HL-60/S4 treated with retinoic acid at 250 ng/mL for 4 days and 3 days (cell line): Measurements from ENCODE around the gene RAE1.
"Not testable (repeated sequence)": the region's sequence is repeated elsewhere in the genome, so short reads cannot be mapped to it uniquely, and the experiment has no call there.

Experiments
- in situ Hi-C: fragments of 300-500 bp; cut with MboI; formaldehyde crosslinking; loops from 2 replicates; pipeline ENCODE4 v1.7.0; 2022; ENCODE audit warnings: low sequenced_read_pairs

RAE1 gene

GRCh38 chr20:57411406-57412283 lies 60.6 kb downstream of the RAE1 start:
- in situ Hi-C loops, result no loop called here

DNA sequence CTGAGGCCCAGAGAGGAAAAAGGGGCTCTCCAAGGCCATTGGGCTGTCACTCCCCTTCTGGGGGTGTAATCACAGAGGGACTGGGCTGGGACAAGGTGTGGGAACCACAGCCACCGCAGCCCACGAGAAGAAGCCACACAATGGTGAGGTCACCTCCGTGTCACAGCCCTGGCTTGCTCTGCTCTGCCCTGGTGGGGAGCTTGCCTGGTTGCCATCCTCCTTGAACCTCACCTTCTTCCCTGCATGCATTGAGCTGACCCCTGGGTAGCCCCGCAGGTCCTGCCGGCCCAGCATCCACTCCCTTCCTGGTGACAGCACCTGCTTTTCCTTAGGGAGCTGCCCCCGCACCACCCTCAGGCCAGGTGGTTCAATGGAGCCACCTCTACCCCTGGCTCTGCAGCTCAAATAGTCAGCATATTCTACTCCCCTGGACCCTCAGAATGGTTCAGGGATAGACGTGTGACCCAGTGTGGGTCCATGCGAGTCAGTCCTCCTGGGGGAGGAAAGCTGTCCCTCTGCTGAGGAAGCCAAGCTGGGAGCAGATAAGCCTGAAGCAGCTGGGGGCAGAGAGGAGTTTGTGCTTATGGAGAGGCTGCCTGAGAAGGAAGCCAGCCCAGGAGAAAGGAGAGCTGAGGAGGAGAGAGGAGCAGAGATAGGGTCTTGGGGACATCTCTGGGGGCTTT lies 61.4 kb downstream of the RAE1 start:
- in situ Hi-C loops, result no loop called here

DNA sequence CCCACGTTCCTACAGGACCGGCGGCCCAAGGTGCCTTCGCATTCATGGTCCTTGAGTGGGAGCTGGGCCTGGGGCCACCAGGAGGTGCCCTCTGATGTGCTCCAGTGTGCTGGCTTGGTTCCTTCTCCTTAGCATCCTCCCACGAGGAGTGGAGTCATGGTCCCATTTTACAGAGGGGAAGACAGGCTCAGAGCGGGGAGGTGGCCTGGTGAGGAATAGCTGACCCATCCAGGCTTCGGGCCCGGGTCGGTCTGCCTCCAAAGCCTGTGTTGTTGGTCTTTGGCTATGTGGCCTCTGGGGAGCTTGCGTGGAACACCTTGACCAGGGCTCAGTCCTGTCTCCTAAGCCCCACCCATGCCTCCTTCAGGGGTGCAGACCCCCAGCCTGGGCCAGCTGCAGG lies 62.9 kb downstream of the RAE1 start:
- in situ Hi-C loops, result no loop called here

DNA sequence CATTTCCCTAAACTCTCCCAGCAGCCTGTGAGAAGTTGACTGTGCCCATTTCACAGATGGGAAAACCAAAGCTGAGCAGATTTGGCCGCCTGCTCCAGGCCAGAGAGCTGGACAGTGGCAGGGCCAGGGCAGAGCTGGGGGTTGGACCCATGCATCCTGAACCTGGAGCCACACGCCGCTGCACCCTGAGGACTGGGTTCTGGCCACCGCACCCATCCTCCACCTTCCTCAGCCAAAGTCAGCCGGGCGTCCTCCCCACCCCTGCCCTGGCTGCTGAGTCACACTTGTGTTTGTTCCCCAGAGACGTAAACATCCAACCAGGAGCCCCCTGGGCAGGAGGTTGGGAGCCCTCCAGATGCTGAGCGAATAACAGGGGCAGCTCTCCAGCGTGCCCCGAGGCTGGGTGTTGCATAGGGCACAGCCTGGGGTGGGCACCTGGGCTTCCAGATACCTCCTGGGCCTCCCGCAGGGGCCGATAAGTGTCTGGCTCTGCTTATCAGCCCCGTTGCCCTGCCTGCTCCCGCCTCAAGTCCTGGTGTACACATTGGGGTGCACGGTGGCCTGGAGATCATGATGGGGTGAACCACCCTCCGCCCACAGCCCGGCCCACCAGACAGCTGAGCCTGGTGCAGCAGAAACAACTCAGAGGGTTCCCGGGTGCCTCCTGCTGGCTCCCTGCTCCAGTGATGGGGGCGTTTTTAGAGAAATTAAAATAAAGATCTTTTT lies 64.0 kb downstream of the RAE1 start:
- in situ Hi-C loops, result no loop called here

DNA sequence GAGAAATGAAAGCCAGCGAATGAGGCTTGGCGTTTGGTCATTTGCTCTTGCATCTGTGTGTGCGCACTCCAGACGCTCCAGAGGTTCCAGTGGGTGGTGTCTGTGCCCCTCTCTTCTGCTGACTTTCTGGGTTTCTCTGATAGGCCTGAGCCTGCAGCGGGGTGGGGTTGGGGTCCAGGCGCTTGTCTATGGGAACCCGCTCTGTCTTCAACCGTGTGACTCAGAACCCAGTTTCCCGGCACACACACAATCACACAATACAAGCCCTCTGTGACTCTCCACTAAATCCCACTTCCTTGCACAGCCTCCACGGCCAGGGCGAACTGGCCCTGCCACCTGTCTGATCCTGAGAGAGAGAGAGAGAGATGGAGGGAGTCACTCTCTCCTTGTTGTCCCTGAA lies 64.7 kb downstream of the RAE1 start:
- in situ Hi-C loops, result no loop called here

- in situ Hi-C loops, result no loop called here
These were observed 65.4 kb downstream of the RAE1 start for GRCh38 chr20:57416296-57417022.

DNA sequence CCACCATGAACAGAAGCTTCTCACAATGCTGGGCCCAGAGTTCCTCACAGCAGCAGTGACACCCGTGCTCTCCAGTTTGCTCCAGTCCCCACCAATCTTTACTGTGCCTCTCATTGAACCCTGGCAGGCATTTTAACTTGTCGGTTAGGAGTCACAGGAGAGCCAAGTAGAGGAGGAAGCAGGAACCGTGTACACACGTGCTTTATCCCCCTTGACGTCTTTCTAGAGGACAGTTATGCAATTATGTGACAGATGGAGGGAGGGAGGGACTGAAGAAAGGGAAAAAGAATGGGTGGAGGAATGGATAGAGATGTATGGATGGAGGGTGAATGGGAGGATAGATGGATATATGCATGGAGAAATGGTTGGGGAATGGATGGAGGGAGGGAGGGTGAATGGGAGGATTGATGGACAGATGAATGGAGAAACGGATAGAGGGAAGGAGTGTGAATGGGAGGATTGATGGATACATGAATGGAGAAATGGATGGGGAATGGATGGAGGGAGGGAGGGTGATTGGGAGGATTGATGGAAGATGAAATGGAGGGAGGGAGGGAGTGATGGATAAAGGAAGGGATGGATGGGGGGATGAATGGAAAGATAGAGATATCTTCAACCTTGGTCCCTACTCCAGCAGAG lies 66.1 kb downstream of the RAE1 start:
- in situ Hi-C loops, result no loop called here

- in situ Hi-C loops, result no loop called here
These were observed 67.0 kb downstream of the RAE1 start for GRCh38 chr20:57417830-57418780.

GRCh38 chr20:57419479-57419878 lies 68.4 kb downstream of the RAE1 start:
- in situ Hi-C loops, result not testable (repeated sequence)

DNA sequence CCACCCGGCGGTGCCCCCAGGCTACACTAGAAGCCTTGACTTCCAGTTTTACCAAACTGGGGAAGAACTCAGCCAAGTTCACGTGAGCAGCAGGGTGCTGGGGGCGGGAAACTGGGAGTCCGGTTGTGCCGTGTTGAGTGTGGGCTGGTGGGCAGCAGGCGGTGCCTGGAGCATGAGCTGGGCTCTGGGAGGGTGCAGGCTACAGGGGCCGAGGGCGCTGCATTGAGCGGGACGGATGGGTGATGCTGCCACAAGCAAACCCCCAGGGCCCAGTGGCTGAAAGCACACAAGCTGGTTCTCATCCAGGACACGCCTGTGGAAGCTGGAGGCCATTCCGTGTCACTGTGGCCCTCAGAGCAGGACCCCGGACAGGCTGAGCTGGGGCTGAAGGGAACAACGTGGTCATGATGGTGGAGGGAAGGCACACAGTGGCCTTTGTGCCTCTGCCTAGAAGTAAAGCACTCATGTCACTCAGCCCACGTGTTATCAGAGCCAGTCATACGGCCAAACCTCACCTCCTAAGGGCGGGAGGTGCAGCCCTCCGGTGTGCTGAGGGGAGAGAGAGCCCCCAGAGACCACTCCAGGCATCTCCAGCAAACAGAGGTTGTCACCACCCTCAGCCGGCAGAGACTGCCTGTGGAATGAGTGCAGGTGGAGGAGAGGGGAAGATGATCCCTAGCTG lies 69.7 kb downstream of the RAE1 start:
- in situ Hi-C loops, result no loop called here

DNA sequence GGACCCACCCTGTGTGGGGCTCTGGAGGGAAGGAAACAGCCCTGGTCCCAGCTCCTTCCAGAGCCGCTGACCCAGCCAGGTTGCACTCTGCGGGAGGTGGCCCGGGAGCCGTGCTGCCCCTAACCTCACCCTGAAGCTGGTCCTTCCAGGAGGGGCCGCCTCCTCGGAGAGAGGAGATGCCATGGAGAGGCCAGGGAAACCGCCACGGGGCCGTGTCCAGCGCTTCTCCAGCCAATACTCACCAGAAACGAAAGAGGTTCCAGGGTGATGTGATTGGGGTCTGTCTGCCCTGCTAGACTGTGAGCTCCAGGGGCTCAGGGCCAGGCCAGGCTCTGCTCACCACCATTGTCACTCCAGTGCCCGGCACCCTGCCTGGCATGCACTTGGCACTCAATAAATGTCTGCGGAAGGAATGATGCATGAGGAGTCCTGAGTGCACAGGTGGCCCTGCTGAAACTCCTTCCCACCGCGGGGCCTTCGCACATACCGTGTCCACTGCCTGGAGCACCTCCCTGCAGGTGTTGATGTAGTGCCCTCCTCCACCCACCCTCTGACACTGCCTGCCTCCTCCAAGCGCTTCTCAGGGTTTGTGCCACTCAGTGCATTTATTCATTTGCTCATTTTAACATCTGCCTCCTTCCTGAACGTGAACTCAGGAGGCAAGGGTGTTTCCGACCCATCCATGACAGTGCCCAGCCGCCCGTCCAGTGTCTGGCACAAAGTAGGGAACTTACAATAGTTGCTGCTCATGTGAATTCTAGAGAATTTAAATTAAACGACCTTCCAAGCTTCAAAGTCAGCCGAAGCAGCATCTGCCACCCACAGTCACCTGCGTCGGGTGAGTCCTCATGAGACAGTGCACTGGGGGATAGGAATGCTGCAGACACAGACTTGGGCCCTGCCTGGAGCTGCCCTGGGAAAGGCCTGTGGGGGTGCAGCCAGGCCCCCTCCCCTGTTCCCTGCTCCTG lies 70.5 kb downstream of the RAE1 start:
- in situ Hi-C loops, result no loop called here

- in situ Hi-C loops, result no loop called here
These were observed 71.2 kb downstream of the RAE1 start for GRCh38 chr20:57422254-57422653.

DNA sequence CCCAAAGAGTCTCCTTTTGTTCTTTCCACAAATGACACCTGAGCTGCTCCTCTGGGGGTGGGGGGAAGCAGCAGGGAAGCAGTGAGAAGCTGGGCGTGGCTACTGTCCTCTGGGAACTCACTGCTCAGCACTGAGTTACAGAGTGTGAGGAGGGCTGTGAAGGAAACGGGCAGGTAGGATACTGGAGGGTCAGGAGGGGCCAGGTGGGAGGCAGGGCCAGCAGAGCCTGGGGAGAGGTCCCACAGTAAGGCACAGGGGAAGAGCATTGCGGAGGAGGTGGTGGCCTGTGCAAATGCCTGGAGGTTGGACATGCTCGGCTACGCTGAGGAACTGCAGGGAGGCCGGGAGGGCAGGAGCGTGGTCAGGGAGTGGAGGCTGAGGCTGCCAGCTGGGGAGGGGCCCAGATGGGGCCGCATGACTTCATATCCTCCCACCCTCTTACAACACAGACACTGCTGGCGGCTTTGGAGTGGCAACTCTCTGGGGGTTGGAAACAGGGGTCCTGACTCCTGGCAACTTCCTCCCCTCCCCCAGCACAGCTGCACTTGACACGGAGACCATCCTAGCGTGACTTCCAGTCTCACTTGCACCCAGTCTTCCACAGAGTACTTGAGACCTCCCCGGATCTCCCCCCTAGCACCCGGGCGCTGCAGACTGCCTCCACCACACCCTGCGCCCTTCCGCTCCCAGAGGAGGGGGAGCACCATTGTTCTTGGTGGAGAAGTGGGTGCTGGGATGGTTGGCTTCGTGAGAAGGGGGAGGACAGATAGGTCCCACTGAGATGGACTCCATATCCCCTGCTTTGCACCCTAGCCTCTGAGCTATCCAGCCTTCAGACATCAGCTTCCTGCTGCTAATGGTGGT lies 74.3 kb downstream of the RAE1 start:
- in situ Hi-C loops, result no loop called here

DNA sequence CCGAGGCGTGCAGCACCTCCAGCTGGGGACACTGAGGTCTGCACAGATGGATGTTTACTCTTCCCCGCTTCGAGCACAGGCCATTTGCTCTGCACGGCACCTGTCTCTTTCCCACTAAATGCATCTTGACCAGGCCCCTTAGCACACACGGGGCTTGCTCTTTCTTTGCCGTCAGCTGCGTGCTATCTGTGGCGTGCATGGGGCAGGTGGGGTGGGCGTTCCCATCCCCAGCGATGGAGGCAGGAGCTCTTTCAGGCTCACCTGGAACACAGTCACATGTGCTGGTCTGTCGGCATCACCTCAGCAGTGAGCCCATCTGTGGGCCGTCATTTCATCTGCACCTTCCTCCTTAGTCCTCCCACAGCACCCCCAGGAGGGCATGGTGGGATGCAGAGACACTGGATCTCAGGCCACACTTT lies 75.2 kb downstream of the RAE1 start:
- in situ Hi-C loops, result no loop called here

- in situ Hi-C loops, result no loop called here
These were observed 75.8 kb downstream of the RAE1 start for GRCh38 chr20:57426831-57427230.

- in situ Hi-C loops, result no loop called here
These were observed 77.5 kb downstream of the RAE1 start for GRCh38 chr20:57428324-57429158.
